HFF-Myc (cell line): ENCODE measurements around the gene RNASE3.
A peak's percentile ranks its signal among the peaks of the same experiment; 100 is the strongest.
"Not testable (repeated sequence)": the region's sequence is repeated elsewhere in the genome, so short reads cannot be mapped to it uniquely, and the experiment has no call there.

Experiments
- DNase-seq: peaks from one replicate; pipeline ENCODE4 v3.0.0-alpha.2; 2011; ENCODE audit warnings: low read depth; ENCODE audit errors: extremely low read depth
- H3K4me3 ChIP-seq: replicated peaks from 2 replicates; pipeline ENCODE4 v1.5.1; 2011; ENCODE audit warnings: low read depth, mild to moderate bottlenecking, control low read depth, low read length
- TF ChIP-seq, protein P1 (sequence below): IDR thresholded peaks from 2 replicates; pipeline ENCODE4 v1.5.1; 2012; ENCODE audit warnings: mild to moderate bottlenecking, low read depth, low read length, control low read depth; ENCODE audit errors: missing control alignments

RNASE3 gene

DNA sequence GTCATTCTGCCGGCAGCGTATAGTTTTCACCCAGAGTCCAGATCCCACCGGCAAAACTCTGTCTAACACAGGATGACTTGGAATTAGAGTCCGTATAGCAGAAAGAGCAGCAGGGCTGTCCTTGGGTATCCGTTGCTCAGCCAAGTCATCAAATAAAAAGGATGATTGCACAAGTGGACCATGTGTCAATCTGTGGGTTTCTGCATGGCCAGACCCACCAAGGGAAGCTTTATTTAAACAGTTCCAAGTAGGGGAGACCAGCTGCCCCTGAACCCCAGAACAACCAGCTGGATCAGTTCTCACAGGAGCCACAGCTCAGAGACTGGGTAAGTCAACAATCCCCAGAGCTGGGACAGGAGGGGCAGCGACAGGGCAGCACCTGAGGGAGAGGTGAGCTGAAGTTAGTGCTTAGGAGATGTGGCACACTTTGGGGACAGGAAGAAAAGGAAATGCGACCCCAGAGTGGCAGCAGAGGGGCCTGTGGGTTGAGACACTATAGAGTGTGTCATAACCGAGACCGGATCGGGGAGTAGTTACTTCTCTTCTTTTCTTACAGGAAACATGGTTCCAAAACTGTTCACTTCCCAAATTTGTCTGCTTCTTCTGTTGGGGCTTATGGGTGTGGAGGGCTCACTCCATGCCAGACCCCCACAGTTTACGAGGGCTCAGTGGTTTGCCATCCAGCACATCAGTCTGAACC, at the start of gene RNASE3:
TSS of gene RNASE3 (plus strand) at position 260 of the 700 bp plus-strand sequence. CDS start at position 562, 302 bp downstream.
- H3K4me3 ChIP-seq, DNase-seq: not testable (repeated sequence)

DNA sequence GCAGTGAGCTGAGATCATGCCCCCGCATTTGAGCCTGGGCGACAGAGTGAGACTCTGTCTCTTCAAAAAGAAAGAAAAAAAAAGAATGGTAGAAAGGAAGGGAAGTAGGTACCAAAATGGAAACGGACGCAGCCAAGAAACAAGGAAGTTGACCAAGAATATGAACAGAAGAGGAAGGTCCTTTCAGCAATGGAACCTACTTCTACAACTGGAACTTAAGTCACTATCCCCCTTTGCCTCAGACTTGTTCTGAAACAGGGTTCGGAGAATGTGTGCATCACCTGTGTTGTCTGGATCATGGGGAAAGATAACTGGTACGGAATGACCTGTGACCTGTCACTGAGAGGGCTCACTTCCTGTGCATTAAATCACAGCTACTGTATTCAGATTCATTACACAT, 44.6 kb upstream of the RNASE3 start:
- no peak for DNase-seq
- TF ChIP-seq, protein P1, sequence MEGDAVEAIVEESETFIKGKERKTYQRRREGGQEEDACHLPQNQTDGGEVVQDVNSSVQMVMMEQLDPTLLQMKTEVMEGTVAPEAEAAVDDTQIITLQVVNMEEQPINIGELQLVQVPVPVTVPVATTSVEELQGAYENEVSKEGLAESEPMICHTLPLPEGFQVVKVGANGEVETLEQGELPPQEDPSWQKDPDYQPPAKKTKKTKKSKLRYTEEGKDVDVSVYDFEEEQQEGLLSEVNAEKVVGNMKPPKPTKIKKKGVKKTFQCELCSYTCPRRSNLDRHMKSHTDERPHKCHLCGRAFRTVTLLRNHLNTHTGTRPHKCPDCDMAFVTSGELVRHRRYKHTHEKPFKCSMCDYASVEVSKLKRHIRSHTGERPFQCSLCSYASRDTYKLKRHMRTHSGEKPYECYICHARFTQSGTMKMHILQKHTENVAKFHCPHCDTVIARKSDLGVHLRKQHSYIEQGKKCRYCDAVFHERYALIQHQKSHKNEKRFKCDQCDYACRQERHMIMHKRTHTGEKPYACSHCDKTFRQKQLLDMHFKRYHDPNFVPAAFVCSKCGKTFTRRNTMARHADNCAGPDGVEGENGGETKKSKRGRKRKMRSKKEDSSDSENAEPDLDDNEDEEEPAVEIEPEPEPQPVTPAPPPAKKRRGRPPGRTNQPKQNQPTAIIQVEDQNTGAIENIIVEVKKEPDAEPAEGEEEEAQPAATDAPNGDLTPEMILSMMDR: no peak
- H3K4me3 ChIP-seq: no peak overlapping the region

DNA sequence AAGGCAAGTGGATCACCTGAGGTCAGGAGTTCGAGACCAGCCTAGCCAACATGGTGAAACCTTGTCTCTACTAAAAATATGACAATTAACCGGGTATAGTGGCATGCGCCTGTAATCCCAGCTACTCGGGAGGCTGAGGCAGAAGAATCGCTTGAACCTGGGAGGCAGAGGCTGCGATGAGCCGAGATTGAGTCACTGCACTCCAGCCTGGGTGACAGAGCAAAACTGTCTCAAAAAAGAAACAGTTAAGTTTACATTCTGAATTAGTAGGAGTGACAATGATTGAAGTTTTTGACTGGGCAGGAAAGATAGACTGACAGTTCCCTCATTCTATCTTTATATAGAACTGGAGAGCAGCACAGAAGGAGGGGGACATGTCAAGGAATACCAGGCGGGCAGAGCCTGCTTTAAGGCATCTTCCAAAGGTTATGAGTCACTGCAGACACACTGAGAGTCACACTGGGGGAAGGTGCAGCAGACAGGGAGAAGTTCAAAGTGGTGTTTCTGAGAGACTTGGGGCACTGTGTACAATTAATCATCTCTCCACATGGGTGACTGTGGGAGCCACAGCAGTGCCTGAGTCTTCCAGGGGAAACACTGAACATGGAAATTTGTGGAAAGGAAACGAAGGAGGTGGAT, 42.8 kb upstream of the RNASE3 start:
- TF ChIP-seq, protein P1: no peak
- H3K4me3 ChIP-seq: no peak overlapping the region
- DNase-seq: no peak

GRCh38 chr14:20848955-20849570, 42.1 kb upstream of the RNASE3 start:
- no peak for DNase-seq
- H3K4me3 ChIP-seq: no peak overlapping the region
- TF ChIP-seq, protein P1: no peak

- H3K4me3 ChIP-seq: no peak overlapping the region
- DNase-seq: no peak
- TF ChIP-seq, protein P1: no peak
Observed at GRCh38 chr14:20853042-20853441, 38.1 kb upstream of the RNASE3 start.

- H3K4me3 ChIP-seq: no peak overlapping the region
- TF ChIP-seq, protein P1: peak; percentile 49
- peak; percentile 33 for DNase-seq
Observed at GRCh38 chr14:20855652-20856291, 35.4 kb upstream of the RNASE3 start.

- no peak for DNase-seq
- no peak overlapping the region for H3K4me3 ChIP-seq
- TF ChIP-seq, protein P1: no peak
Observed at GRCh38 chr14:20857207-20857606, 34.0 kb upstream of the RNASE3 start.
